OCI-LY1 (cell line): ENCODE measurements around the gene DGCR8.

ENCODE experiments used
- H2AFZ ChIP-seq: fragments of 200-600 bp; sonication (generic), shearing (Covaris generic); 2 replicates; pipeline ENCODE4 v1.6.0; 2014; ENCODE audit warnings: antibody characterized with exemption, mild to moderate bottlenecking, low read length
- H3F3A ChIP-seq: fragments of 200-600 bp; sonication (generic), shearing (Covaris generic); 2 replicates; pipeline ENCODE4 v1.6.0; 2014; ENCODE audit warnings: mild to moderate bottlenecking, antibody characterized with exemption, low read length, moderate library complexity; ENCODE audit not compliant: insufficient read depth
- H3K27ac ChIP-seq: fragments of 200-600 bp; sonication (generic); 2 replicates; pipeline ENCODE4 v1.5.1; 2014; ENCODE audit warnings: low read length, mixed run types, mild to moderate bottlenecking, low read depth; ENCODE audit not compliant: poor library complexity, severe bottlenecking
- H3K27me3 ChIP-seq: fragments of 200-600 bp; sonication (generic); 2 replicates; pipeline ENCODE4 v1.6.0; 2014; ENCODE audit warnings: antibody characterized with exemption, mild to moderate bottlenecking, low read length, moderate library complexity; ENCODE audit not compliant: insufficient read depth
- H3K36me3 ChIP-seq: fragments of 200-600 bp; sonication (generic); 2 replicates; pipeline ENCODE4 v1.6.1; 2014; ENCODE audit warnings: mild to moderate bottlenecking, antibody characterized with exemption, low read length, moderate library complexity, mixed read lengths; ENCODE audit not compliant: insufficient read depth
- H3K4me1 ChIP-seq: fragments of 200-600 bp; sonication (generic); 2 replicates; pipeline ENCODE4 v1.5.1; 2014; ENCODE audit warnings: mild to moderate bottlenecking, low read length, moderate library complexity; ENCODE audit not compliant: insufficient read depth, severe bottlenecking
- H3K4me2 ChIP-seq: fragments of 200-600 bp; sonication (generic), shearing (Covaris generic); 2 replicates; pipeline ENCODE4 v1.6.1; 2014; ENCODE audit warnings: low read length
- H3K4me3 ChIP-seq: fragments of 200-600 bp; sonication (generic); 2 replicates; pipeline ENCODE4 v1.5.1; 2014; ENCODE audit warnings: low read length, low read depth, mild to moderate bottlenecking, mixed read lengths; ENCODE audit not compliant: poor library complexity, severe bottlenecking
- H3K79me2 ChIP-seq: fragments of 200-600 bp; shearing (Covaris generic); 2 replicates; pipeline ENCODE4 v1.6.1; 2016; ENCODE audit warnings: mixed run types, low read length, mixed read lengths; ENCODE audit not compliant: insufficient read depth
- H3K9ac ChIP-seq: fragments of 200-600 bp; sonication (generic), shearing (Covaris generic); 2 replicates; pipeline ENCODE4 v1.6.1; 2014; ENCODE audit warnings: mild to moderate bottlenecking, low read length, mixed read lengths
- H3K9me2 ChIP-seq: fragments of 200-600 bp; sonication (generic), shearing (Covaris generic); 2 replicates; pipeline ENCODE4 v1.6.1; 2014; ENCODE audit warnings: low read depth, mild to moderate bottlenecking, low read length, mixed read lengths
- H3K9me3 ChIP-seq: fragments of 200-600 bp; shearing (Covaris generic); 2 replicates; pipeline ENCODE4 v1.6.1; 2014; ENCODE audit warnings: low read length, mixed read lengths
- H4K20me1 ChIP-seq: fragments of 200-600 bp; sonication (generic), shearing (Covaris generic); 2 replicates; pipeline ENCODE4 v1.6.0; 2016; ENCODE audit warnings: mild to moderate bottlenecking, low read length; ENCODE audit not compliant: insufficient read depth
- CTCF ChIP-seq: fragments of 200-600 bp; sonication (generic), shearing (Covaris generic); IDR thresholded peaks from 2 replicates; pipeline ENCODE4 v1.5.1; 2017; ENCODE audit warnings: mild to moderate bottlenecking, antibody characterized with exemption, low read length, moderate library complexity, mixed read lengths
- EZH2 ChIP-seq: fragments of 200-600 bp; sonication (generic), shearing (Covaris generic); IDR thresholded peaks from 2 replicates; pipeline ENCODE4 v1.8.0; 2017; ENCODE audit warnings: borderline replicate concordance, mixed run types, mild to moderate bottlenecking, antibody characterized with exemption, low read length, moderate library complexity, mixed read lengths

The DGCR8 gene

GRCh38 chr22:20149257-20150250, 69.5 kb downstream of the DGCR8 start:
- no peak overlapping the region for H3K27ac ChIP-seq
- H3K4me2 ChIP-seq: no peak overlapping the region
- H3K4me1 ChIP-seq: no peaks in the 10 kb centered on the region
- H3K4me3 ChIP-seq: no peak overlapping the region
- no peaks in the 10 kb centered on the region for H3K27me3 ChIP-seq
- H3K9ac ChIP-seq: no peak overlapping the region
- H3K79me2 ChIP-seq: no peaks in the 10 kb centered on the region
- TF ChIP-seq CTCF: no peak
- no peak for TF ChIP-seq EZH2
- no peaks in the 10 kb centered on the region for H3K36me3 ChIP-seq
- H3F3A ChIP-seq: no peaks in the 10 kb centered on the region
- H4K20me1 ChIP-seq: no peaks in the 10 kb centered on the region
- H3K9me2 ChIP-seq: no peaks in the 10 kb centered on the region
- no peak overlapping the region for H2AFZ ChIP-seq
- H3K9me3 ChIP-seq: no peaks in the 10 kb centered on the region

GRCh38 chr22:20150381-20151275, 70.6 kb downstream of the DGCR8 start, which contains the start of gene CCDC188:
CCDC188 (minus strand) TSS chr22:20151055; CDS start chr22:20150986, 69 bp downstream.
- Histone ChIP-seq H3K36me3 (no peaks in the 10 kb centered on the region), H3K27me3 (no peaks in the 10 kb centered on the region), H3K27ac (no peak within 1 kb of the TSS), H3K4me3 (no peak within 1 kb of the TSS), H3K79me2 (no peaks in the 10 kb centered on the region), H3F3A (no peaks in the 10 kb centered on the region), H2AFZ (no peak within 1 kb of the TSS), H3K9me2 (no peaks in the 10 kb centered on the region), H3K4me2 (no peak within 1 kb of the TSS), H3K4me1 (no peaks in the 10 kb centered on the region), H4K20me1 (no peaks in the 10 kb centered on the region), H3K9ac (no peak within 1 kb of the TSS), H3K9me3 (no peaks in the 10 kb centered on the region)
- TF ChIP-seq EZH2 (no peak), CTCF (no peak)

GRCh38 chr22:20151276-20151588, 71.2 kb downstream of the DGCR8 start:
- H3K9me2 ChIP-seq: no peaks in the 10 kb centered on the region
- no peak overlapping the region for H2AFZ ChIP-seq
- no peak overlapping the region for H3K27ac ChIP-seq
- no peaks in the 10 kb centered on the region for H3K27me3 ChIP-seq
- H3K4me3 ChIP-seq: no peak overlapping the region
- no peaks in the 10 kb centered on the region for H4K20me1 ChIP-seq
- no peaks in the 10 kb centered on the region for H3K79me2 ChIP-seq
- H3K9ac ChIP-seq: no peak overlapping the region
- no peaks in the 10 kb centered on the region for H3K36me3 ChIP-seq
- no peaks in the 10 kb centered on the region for H3K4me1 ChIP-seq
- no peaks in the 10 kb centered on the region for H3F3A ChIP-seq
- H3K9me3 ChIP-seq: no peaks in the 10 kb centered on the region
- TF ChIP-seq EZH2: no peak
- no peak overlapping the region for H3K4me2 ChIP-seq
